H1 (cell line): ENCODE data around the gene PCP4L1. TPM values are rescaled to one million over a fixed set of nuclear protein-coding genes. Genes with fewer than 3 reads are reported as not detected.

Experiments used
- CTCF ChIA-PET: fragments of 300-600 bp; sonication (Branson Sonifier 250); formaldehyde crosslinking; loops from one replicate; lab custom pipeline; 2021; ENCODE audit not compliant: partially characterized antibody; lab: Charles Lee
- POLR2A ChIA-PET: fragments of 300-600 bp; sonication (Branson Sonifier 250); formaldehyde crosslinking; loops from one replicate; lab custom pipeline; 2021; ENCODE audit warnings: inconsistent platforms; ENCODE audit not compliant: partially characterized antibody; lab: Charles Lee
- DNase-seq, 2 experiments: peaks; one replicate each; pipeline versions ENCODE4 v3.0.0 to v3.0.0-alpha.2; 2010 to 2022; ENCODE audit warnings: low spot score in 2 of 2, low read depth in 1 of 2, mixed read lengths in 1 of 2
- FAIRE-seq: peaks from 2 replicates; lab custom pipeline; 2011; peaks lifted over from hg19 to GRCh38; lab: Jason Lieb, UNC
- H2AFZ ChIP-seq: 2 replicates; pipeline ENCODE4 v1.8.1; 2012; ENCODE audit warnings: low read length, inconsistent platforms
- H2AK5ac ChIP-seq: 2 replicates; pipeline ENCODE4 v1.6.1; 2013; ENCODE audit warnings: low read depth, low read length
- H2BK120ac ChIP-seq: replicated peaks from 2 replicates; pipeline ENCODE3; 2013; ENCODE audit warnings: low read depth, low read length, inconsistent platforms
- H2BK12ac ChIP-seq: 2 replicates; pipeline ENCODE4 v1.6.1; 2013; ENCODE audit warnings: low read depth, low read length
- H2BK15ac ChIP-seq: 2 replicates; pipeline ENCODE4 v1.6.1; 2013; ENCODE audit warnings: low read length
- H2BK20ac ChIP-seq: 2 replicates; pipeline ENCODE4 v1.6.1; 2013; ENCODE audit warnings: low read length
- H2BK5ac ChIP-seq: 2 replicates; pipeline ENCODE4 v1.6.1; 2013; ENCODE audit warnings: low read depth, low read length
- H3K14ac ChIP-seq: 2 replicates; pipeline ENCODE4 v1.6.1; 2013; ENCODE audit warnings: inconsistent platforms; ENCODE audit not compliant: insufficient read length
- H3K18ac ChIP-seq: 2 replicates; pipeline ENCODE4 v1.6.1; 2013; ENCODE audit warnings: low read length; ENCODE audit errors: extremely low read depth
- H3K23ac ChIP-seq: 2 replicates; pipeline ENCODE4 v1.6.1; 2013; ENCODE audit warnings: inconsistent platforms; ENCODE audit not compliant: insufficient read length
- H3K23me2 ChIP-seq: 2 replicates; pipeline ENCODE4 v1.6.1; 2013; ENCODE audit warnings: low read depth, low read length
- H3K27ac ChIP-seq: 2 replicates; pipeline ENCODE4 v1.6.1; 2011; ENCODE audit warnings: low read depth, low read length, inconsistent platforms
- H3K27me3 ChIP-seq, 4 experiments: replicated peaks in 1 of 4; 1 replicate in 1 of 4; 2 replicates in 3 of 4; pipeline versions ENCODE4 v1.6.1 to v1.8.1; 2011 to 2013; ENCODE audit warnings: low read length in 3 of 4, mild to moderate bottlenecking in 3 of 4, inconsistent platforms in 2 of 4, mixed read lengths in 2 of 4, moderate library complexity in 1 of 4; ENCODE audit not compliant: control insufficient read depth in 3 of 4, insufficient read depth in 3 of 4; ENCODE audit errors: extremely low read depth in 1 of 4
- H3K36me3 ChIP-seq, 4 experiments: 2 replicates each; pipeline versions ENCODE4 v1.6.1 to v1.8.1; 2011 to 2013; ENCODE audit warnings: mild to moderate bottlenecking in 4 of 4, low read length in 3 of 4, moderate library complexity in 2 of 4, control low read depth in 1 of 4, inconsistent platforms in 1 of 4; ENCODE audit not compliant: insufficient read depth in 4 of 4, control insufficient read depth in 2 of 4
- H3K4ac ChIP-seq: replicated peaks from 2 replicates; pipeline ENCODE3; 2013; ENCODE audit warnings: low read length, low read depth, mixed read lengths, inconsistent platforms; ENCODE audit not compliant: insufficient read length
- H3K4me1 ChIP-seq, 4 experiments: replicated peaks in 1 of 4; 1 replicate in 1 of 4; 2 replicates in 3 of 4; pipeline versions ENCODE4 v1.6.1 to v1.8.1; 2011 to 2013; ENCODE audit warnings: low read length in 3 of 4, inconsistent platforms in 2 of 4, mixed read lengths in 1 of 4; ENCODE audit not compliant: insufficient read depth in 4 of 4, control insufficient read depth in 3 of 4
- H3K4me2 ChIP-seq, 2 experiments: 2 replicates each; pipeline versions ENCODE4 v1.6.1 to v1.8.1; 2011 to 2013; ENCODE audit warnings: low read depth in 2 of 2, low read length in 2 of 2, control low read depth in 1 of 2, inconsistent platforms in 1 of 2, mild to moderate bottlenecking in 1 of 2; ENCODE audit not compliant: insufficient read depth in 1 of 2
- H3K4me3 ChIP-seq, 4 experiments: fragments of 200-600, 300-600 bp in 1 of 4; sonication (generic), shearing (Covaris generic), sonication (Bioruptor Twin) in 1 of 4; 2 replicates each; pipeline versions ENCODE4 v1.5.1 to v1.8.1; 2011 to 2016; ENCODE audit warnings: low read length in 4 of 4, low read depth in 3 of 4, control low read depth in 2 of 4, inconsistent platforms in 2 of 4, mild to moderate bottlenecking in 2 of 4, mixed read lengths in 1 of 4, moderate library complexity in 1 of 4; ENCODE audit not compliant: insufficient read depth in 2 of 4; ENCODE audit errors: extremely low read depth in 1 of 4
- H3K56ac ChIP-seq: replicated peaks from 2 replicates; pipeline ENCODE3; 2013; ENCODE audit warnings: low read depth, mild to moderate bottlenecking, mixed read lengths, low read length, inconsistent platforms; ENCODE audit not compliant: insufficient read length
- H3K79me1 ChIP-seq: 2 replicates; pipeline ENCODE4 v1.6.1; 2013; ENCODE audit warnings: low read depth, low read length, control low read depth
- H3K79me2 ChIP-seq, 2 experiments: 2 replicates each; pipeline versions ENCODE4 v1.6.1 to v1.8.1; 2012 to 2013; ENCODE audit warnings: low read length in 2 of 2, mild to moderate bottlenecking in 2 of 2, inconsistent platforms in 1 of 2; ENCODE audit not compliant: insufficient read depth in 2 of 2, control insufficient read depth in 1 of 2
- H3K9ac ChIP-seq, 4 experiments: replicated peaks in 1 of 4; 1 replicate in 1 of 4; 2 replicates in 3 of 4; pipeline versions ENCODE4 v1.6.1 to v1.8.1; 2011 to 2013; ENCODE audit warnings: low read depth in 3 of 4, low read length in 3 of 4, control low read depth in 2 of 4, mild to moderate bottlenecking in 2 of 4, moderate library complexity in 2 of 4, inconsistent platforms in 1 of 4; ENCODE audit errors: extremely low read depth in 1 of 4
- H3K9me3 ChIP-seq, 2 experiments: 2 replicates each; pipeline versions ENCODE4 v1.6.1 to v1.8.1; 2012 to 2013; ENCODE audit warnings: mild to moderate bottlenecking in 2 of 2, moderate library complexity in 2 of 2, control low read depth in 1 of 2, inconsistent platforms in 1 of 2, low read depth in 1 of 2, low read length in 1 of 2, mixed read lengths in 1 of 2; ENCODE audit not compliant: insufficient read depth in 2 of 2
- H4K20me1 ChIP-seq, 2 experiments: replicated peaks in 1 of 2; 2 replicates each; pipeline versions ENCODE3 to v1.8.1; 2011 to 2013; ENCODE audit warnings: inconsistent platforms in 2 of 2, low read length in 2 of 2, mild to moderate bottlenecking in 1 of 2; ENCODE audit not compliant: insufficient read depth in 2 of 2, control insufficient read depth in 1 of 2
- H4K5ac ChIP-seq: 2 replicates; pipeline ENCODE4 v1.6.1; 2013; ENCODE audit warnings: low read length, low read depth, mixed read lengths, inconsistent platforms; ENCODE audit not compliant: insufficient read length
- H4K8ac ChIP-seq: 2 replicates; pipeline ENCODE4 v1.8.0; 2013; ENCODE audit warnings: mild to moderate bottlenecking, moderate library complexity, low read length, inconsistent platforms; ENCODE audit not compliant: insufficient read depth; ENCODE audit errors: extremely low read depth
- H4K91ac ChIP-seq: replicated peaks from 2 replicates; pipeline ENCODE3; 2013; ENCODE audit warnings: low read length, mixed read lengths, inconsistent platforms; ENCODE audit not compliant: insufficient read length
- CHD2 ChIP-seq: IDR thresholded peaks from 2 replicates; pipeline ENCODE4 v1.6.1; 2012; ENCODE audit warnings: low read length, improper control_type of control experiment
- GTF2F1 ChIP-seq: IDR thresholded peaks from 2 replicates; pipeline ENCODE4 v1.6.1; 2012; ENCODE audit warnings: low read depth, low read length, improper control_type of control experiment, borderline replicate concordance
- KDM4A ChIP-seq: IDR thresholded peaks from one replicate; pipeline ENCODE4 v1.7.1; 2012; ENCODE audit warnings: low read depth, mild to moderate bottlenecking, moderate library complexity, low read length, inconsistent platforms; ENCODE audit not compliant: severe bottlenecking
- POLR2AphosphoS5 ChIP-seq: IDR thresholded peaks from 2 replicates; pipeline ENCODE4 v1.6.1; 2011; ENCODE audit warnings: low read depth, low read length
- TAF1 ChIP-seq: IDR thresholded peaks from 2 replicates; pipeline ENCODE4 v1.6.1; 2011; ENCODE audit warnings: mild to moderate bottlenecking, low read depth, low read length
- TCF12 ChIP-seq: IDR thresholded peaks from 2 replicates; pipeline ENCODE4 v1.6.1; 2011; ENCODE audit warnings: low read depth, mild to moderate bottlenecking, low read length
- WGBS, 2 experiments: shearing (Covaris generic) in 1 of 2; methylation state at CpG; one replicate each; pipeline versions ENCODE4 v1.1.6 to v1.1.7; 2013 to 2015; ENCODE audit warnings: low lambda C conversion rate in 2 of 2, mixed read lengths in 2 of 2, inconsistent platforms in 1 of 2, low coverage in 1 of 2, missing lambda C conversion rate in 1 of 2; ENCODE audit not compliant: insufficient replicate concordance in 2 of 2, insufficient coverage in 1 of 2, insufficient read length in 1 of 2; ENCODE audit errors: extremely low coverage in 1 of 2, missing lambda C conversion rate in 1 of 2; 5-methylcytosine and 5-hydroxymethylcytosine counted together
- polyA plus RNA-seq, 7 experiments: library from polyadenylated mRNA; depleted of rRNA in 3 of 7; stranded (reverse) in 5 of 7; unstranded in 2 of 7; fragments of >200 nt in 5 of 7; fragments of 200-250 nt in 2 of 7; gene quantifications; 1 replicate in 5 of 7; 2 replicates in 1 of 7; 4 replicates in 1 of 7; pipeline versions ENCODE4 v1.2.1 to v1.2.3, GENCODE V29; 2011 to 2013; ENCODE audit warnings: missing spikeins in 2 of 7, mixed read lengths in 2 of 7
- total RNA-seq: library from RNA; stranded (reverse); fragmentation: NEBNext Ultra II Directional; extraction: Animal tissue kit (Norgen Biotek cat#: 25700); gene quantifications from 2 replicates; pipeline ENCODE4 v1.2.1, GENCODE V29; 2021
- TF ChIP-seq, protein P1 (sequence below), 3 experiments: IDR thresholded peaks; 1 replicate in 2 of 3; 2 replicates in 1 of 3; pipeline versions ENCODE4 v1.5.1 to v1.6.1; 2011; ENCODE audit warnings: low read length in 3 of 3, mild to moderate bottlenecking in 3 of 3, inconsistent platforms in 2 of 3, low read depth in 1 of 3, moderate library complexity in 1 of 3; ENCODE audit not compliant: insufficient read depth in 1 of 3; ENCODE audit errors: control extremely low read depth in 1 of 3
- TF ChIP-seq, protein P2 (sequence below): IDR thresholded peaks from 2 replicates; pipeline ENCODE4 v1.6.1; 2011; ENCODE audit warnings: low read length, improper control_type of control experiment
- TF ChIP-seq, protein P3 (sequence below): IDR thresholded peaks from 2 replicates; pipeline ENCODE4 v1.6.1; 2011; ENCODE audit warnings: low read depth, mild to moderate bottlenecking, low read length; ENCODE audit not compliant: insufficient read depth

The PCP4L1 gene
- total and polyA plus RNA-seq, 2 of the 8 experiments (the other 6 are each of a cell fraction or from before 2014, with no cell fraction given) = 0.41 to 1.0 TPM

DNA sequence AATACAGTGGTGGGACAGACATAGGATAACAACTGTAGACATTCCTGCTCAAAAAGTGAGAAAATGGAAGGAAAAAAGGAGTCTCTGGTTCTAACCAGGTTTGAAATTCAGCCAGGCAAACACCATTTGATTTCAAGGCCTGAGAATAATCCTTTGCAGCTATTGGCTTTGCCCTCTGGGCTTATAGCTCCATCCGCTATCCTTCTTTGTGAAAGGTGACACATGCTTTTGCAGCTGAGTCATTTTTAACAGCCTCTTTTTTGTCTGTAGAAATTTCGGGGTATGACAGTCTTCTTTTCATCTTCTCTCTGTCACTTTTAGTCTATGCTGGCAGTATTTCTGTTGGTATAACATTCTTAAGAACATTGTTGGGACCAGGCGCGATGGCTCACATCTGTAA, 71.8 kb downstream of the PCP4L1 start:
- no peaks in the 10 kb centered on the region for H3K23me2 ChIP-seq
- no peaks in the 10 kb centered on the region for H4K20me1 ChIP-seq
- H3K9ac ChIP-seq = no peak overlapping the region
- no peak overlapping the region for H2BK12ac ChIP-seq
- no peak overlapping the region for H4K91ac ChIP-seq
- no peaks in the 10 kb centered on the region for H3K79me2 ChIP-seq
- no peak overlapping the region for H4K5ac ChIP-seq
- 87% methylated on average over 4 of the region's 4 CpGs; no CpG with 5 or more reads in 1 of the 2 experiments for WGBS, 2 experiments
- H4K8ac ChIP-seq = no peak overlapping the region
- no peaks in the 10 kb centered on the region for H3K27me3 ChIP-seq
- no peak overlapping the region for H3K23ac ChIP-seq
- no peaks in the 10 kb centered on the region for H3K79me1 ChIP-seq
- no peak for DNase-seq
- no peak overlapping the region for H3K56ac ChIP-seq
- no peak overlapping the region for H2BK5ac ChIP-seq
- H3K18ac ChIP-seq = no peak overlapping the region
- H2AFZ ChIP-seq = no peak overlapping the region
- H3K9me3 ChIP-seq = no peaks in the 10 kb centered on the region
- H2BK15ac ChIP-seq = no peak overlapping the region
- no peak overlapping the region for H2BK20ac ChIP-seq
- H3K4me2 ChIP-seq = no peak overlapping the region
- no peak overlapping the region for H3K4ac ChIP-seq
- H3K4me3 ChIP-seq = no peak overlapping the region
- no peak overlapping the region for H2AK5ac ChIP-seq
- CTCF ChIA-PET = interaction anchor here (0.6 to 0.9 kb wide), 2 partner anchors 9 to 44 kb away, joined by 3 read pairs; no protein-coding TSS in a partner anchor
- no peak for FAIRE-seq
- H3K36me3 ChIP-seq = peaks cover 2 to 57% (median 18%) of the 10 kb centered on the region in 4 experiments; a peak in 6 of 8 replicates
- POLR2A ChIA-PET = interaction anchor here (0.8 to 1.1 kb wide), 2 partner anchors 11 to 16 kb away, joined by 3 to 4 read pairs; partner anchors contain the start of gene SDHC
- H3K27ac ChIP-seq = no peak overlapping the region
- H3K14ac ChIP-seq = no peak overlapping the region
- H3K4me1 ChIP-seq = no peaks in the 10 kb centered on the region
- H2BK120ac ChIP-seq = no peak overlapping the region
- TF ChIP-seq, protein P1, sequence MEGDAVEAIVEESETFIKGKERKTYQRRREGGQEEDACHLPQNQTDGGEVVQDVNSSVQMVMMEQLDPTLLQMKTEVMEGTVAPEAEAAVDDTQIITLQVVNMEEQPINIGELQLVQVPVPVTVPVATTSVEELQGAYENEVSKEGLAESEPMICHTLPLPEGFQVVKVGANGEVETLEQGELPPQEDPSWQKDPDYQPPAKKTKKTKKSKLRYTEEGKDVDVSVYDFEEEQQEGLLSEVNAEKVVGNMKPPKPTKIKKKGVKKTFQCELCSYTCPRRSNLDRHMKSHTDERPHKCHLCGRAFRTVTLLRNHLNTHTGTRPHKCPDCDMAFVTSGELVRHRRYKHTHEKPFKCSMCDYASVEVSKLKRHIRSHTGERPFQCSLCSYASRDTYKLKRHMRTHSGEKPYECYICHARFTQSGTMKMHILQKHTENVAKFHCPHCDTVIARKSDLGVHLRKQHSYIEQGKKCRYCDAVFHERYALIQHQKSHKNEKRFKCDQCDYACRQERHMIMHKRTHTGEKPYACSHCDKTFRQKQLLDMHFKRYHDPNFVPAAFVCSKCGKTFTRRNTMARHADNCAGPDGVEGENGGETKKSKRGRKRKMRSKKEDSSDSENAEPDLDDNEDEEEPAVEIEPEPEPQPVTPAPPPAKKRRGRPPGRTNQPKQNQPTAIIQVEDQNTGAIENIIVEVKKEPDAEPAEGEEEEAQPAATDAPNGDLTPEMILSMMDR (IDR thresholded peaks at IDR 0.05; ENCODE audit: control extremely low read depth in 1 of 3, insufficient read depth in 1 of 3, low read depth in 1 of 3, low read length in 3 of 3) = no peak
- TF ChIP-seq KDM4A (no peak), POLR2AphosphoS5 (no peak), CHD2 (no peak), TAF1 (no peak), TCF12 (no peak), GTF2F1 (no peak)
- TF ChIP-seq, protein P2, sequence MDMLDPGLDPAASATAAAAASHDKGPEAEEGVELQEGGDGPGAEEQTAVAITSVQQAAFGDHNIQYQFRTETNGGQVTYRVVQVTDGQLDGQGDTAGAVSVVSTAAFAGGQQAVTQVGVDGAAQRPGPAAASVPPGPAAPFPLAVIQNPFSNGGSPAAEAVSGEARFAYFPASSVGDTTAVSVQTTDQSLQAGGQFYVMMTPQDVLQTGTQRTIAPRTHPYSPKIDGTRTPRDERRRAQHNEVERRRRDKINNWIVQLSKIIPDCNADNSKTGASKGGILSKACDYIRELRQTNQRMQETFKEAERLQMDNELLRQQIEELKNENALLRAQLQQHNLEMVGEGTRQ = no peak
- TF ChIP-seq, protein P3, sequence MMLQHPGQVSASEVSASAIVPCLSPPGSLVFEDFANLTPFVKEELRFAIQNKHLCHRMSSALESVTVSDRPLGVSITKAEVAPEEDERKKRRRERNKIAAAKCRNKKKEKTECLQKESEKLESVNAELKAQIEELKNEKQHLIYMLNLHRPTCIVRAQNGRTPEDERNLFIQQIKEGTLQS = no peak
